HepG2 (cell line): ENCODE data around the gene JAM2.

Experiments
- CTCF ChIP-seq: sonication (generic); formaldehyde crosslinking; IDR thresholded peaks from 2 replicates; pipeline ENCODE4 v1.5.0; 2020; ENCODE audit warnings: mild to moderate bottlenecking, missing genetic modification reagents, moderate library complexity
- E2F1 ChIP-seq: sonication (generic); formaldehyde crosslinking; IDR thresholded peaks from 2 replicates; pipeline ENCODE4 v1.5.0; 2020; ENCODE audit warnings: missing genetic modification reagents
- GABPA ChIP-seq, 2 experiments: IDR thresholded peaks; 2 replicates each; pipeline ENCODE4 v1.6.1; 2011 to 2016; ENCODE audit warnings: low read depth in 2 of 2, low read length in 1 of 2, missing biosample characterization in 1 of 2, missing genetic modification characterization in 1 of 2
- HDAC2 ChIP-seq: sonication (generic); formaldehyde crosslinking; IDR thresholded peaks from 2 replicates; pipeline ENCODE4 v1.4.0; 2020; ENCODE audit warnings: missing genetic modification reagents
- HMGXB4 ChIP-seq, 2 experiments: sonication (generic) in 1 of 2; formaldehyde crosslinking in 1 of 2; IDR thresholded peaks; 2 replicates each; pipeline versions ENCODE4 v1.4.0 to v1.6.1; 2018 to 2020; ENCODE audit warnings: missing genetic modification reagents in 2 of 2, borderline replicate concordance in 1 of 2, low read depth in 1 of 2, mild to moderate bottlenecking in 1 of 2, missing biosample characterization in 1 of 2
- MXI1 ChIP-seq: IDR thresholded peaks from 3 replicates; pipeline ENCODE4 v1.6.1; 2012; ENCODE audit warnings: low read depth, low read length, inconsistent platforms, borderline replicate concordance
- NR2F2 ChIP-seq: IDR thresholded peaks from 2 replicates; pipeline ENCODE4 v1.6.1; 2012; ENCODE audit warnings: low read depth, inconsistent platforms, borderline replicate concordance
- POLR2A ChIP-seq, 2 experiments: IDR thresholded peaks; 2 replicates each; pipeline ENCODE4 v1.6.1; 2011; ENCODE audit warnings: low read depth in 2 of 2, low read length in 2 of 2, mild to moderate bottlenecking in 1 of 2, moderate library complexity in 1 of 2; ENCODE audit not compliant: insufficient read depth in 1 of 2
- POLR2AphosphoS5 ChIP-seq: IDR thresholded peaks from 2 replicates; pipeline ENCODE4 v1.6.1; 2012; ENCODE audit warnings: low read depth, low read length
- POLR2G ChIP-seq: fragments of 200-400 bp; formaldehyde crosslinking; IDR thresholded peaks from 2 replicates; pipeline ENCODE4 v1.6.1; 2018; ENCODE audit warnings: mild to moderate bottlenecking, low read depth, low read length, moderate library complexity
- TAF1 ChIP-seq: sonication (generic); formaldehyde crosslinking; IDR thresholded peaks from 2 replicates; pipeline ENCODE4 v1.4.0; 2020; ENCODE audit warnings: missing genetic modification reagents
- TARDBP ChIP-seq: sonication (generic); formaldehyde crosslinking; IDR thresholded peaks from 2 replicates; pipeline ENCODE4 v1.8.0; 2022; ENCODE audit warnings: mild to moderate bottlenecking, missing genetic modification reagents
- ZNF672 ChIP-seq: sonication (generic); formaldehyde crosslinking; IDR thresholded peaks from 2 replicates; pipeline ENCODE4 v1.8.1; 2022; ENCODE audit warnings: missing genetic modification reagents

- no peak for TF ChIP-seq GABPA (IDR thresholded peaks at IDR 0.05; ENCODE audit: low read depth, low read length)
- no peak for TF ChIP-seq GABPA (CRISPR knock-in tag; IDR thresholded peaks at IDR 0.05; ENCODE audit: low read depth)
- TF ChIP-seq HMGXB4 (CRISPR knock-in tag; IDR thresholded peaks at IDR 0.05; ENCODE audit: borderline replicate concordance in 1 of 2, low read depth in 1 of 2) = no peak
- TF ChIP-seq POLR2G = no peak
- TF ChIP-seq MXI1 = no peak
- TF ChIP-seq TAF1 (CRISPR knock-in tag) = no peak
- no peak for TF ChIP-seq E2F1 (CRISPR knock-in tag)
- TF ChIP-seq CTCF (CRISPR knock-in tag) = no peak
- no peak for TF ChIP-seq HDAC2 (CRISPR knock-in tag)
- no peak for TF ChIP-seq POLR2AphosphoS5
- no peak for TF ChIP-seq POLR2A (IDR thresholded peaks at IDR 0.05; ENCODE audit: insufficient read depth in 1 of 2, low read depth in 2 of 2, low read length in 2 of 2)
- no peak for TF ChIP-seq ZNF672
- TF ChIP-seq TARDBP (CRISPR knock-in tag) = no peak
- no peak for TF ChIP-seq NR2F2
Measured at GRCh38 chr21:25682382-25682781, 43.3 kb downstream of the JAM2 start.
